GM12873 (cell line): ENCODE measurements around the gene UBALD1.

Experiments
- TF ChIP-seq, protein P1 (sequence below): IDR thresholded peaks from 2 replicates; pipeline ENCODE4 v1.5.1; 2012; ENCODE audit warnings: low read depth, mild to moderate bottlenecking, moderate library complexity, low read length, control low read depth; ENCODE audit not compliant: insufficient read depth; ENCODE audit errors: missing control alignments

UBALD1 gene

DNA sequence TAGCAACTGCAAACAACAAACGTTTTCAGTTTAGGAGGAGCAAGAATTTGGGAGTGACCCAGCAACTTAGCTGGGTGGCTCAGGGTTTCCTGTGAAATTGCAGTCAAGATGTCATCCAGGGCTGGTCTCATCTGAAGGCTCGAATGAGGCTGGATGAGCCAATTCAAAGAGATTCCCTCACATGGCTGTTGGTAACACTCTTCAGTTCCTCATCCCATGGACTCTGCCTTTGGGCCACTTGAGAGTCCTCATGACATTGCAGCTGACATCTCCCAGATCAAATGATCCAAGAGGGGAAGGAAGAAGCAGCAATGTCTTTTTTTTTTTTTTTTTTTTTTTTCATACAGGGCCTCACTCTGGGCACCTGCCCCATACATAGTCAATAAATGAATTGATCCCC, 26.3 kb downstream of the UBALD1 start:
- TF ChIP-seq, protein P1, sequence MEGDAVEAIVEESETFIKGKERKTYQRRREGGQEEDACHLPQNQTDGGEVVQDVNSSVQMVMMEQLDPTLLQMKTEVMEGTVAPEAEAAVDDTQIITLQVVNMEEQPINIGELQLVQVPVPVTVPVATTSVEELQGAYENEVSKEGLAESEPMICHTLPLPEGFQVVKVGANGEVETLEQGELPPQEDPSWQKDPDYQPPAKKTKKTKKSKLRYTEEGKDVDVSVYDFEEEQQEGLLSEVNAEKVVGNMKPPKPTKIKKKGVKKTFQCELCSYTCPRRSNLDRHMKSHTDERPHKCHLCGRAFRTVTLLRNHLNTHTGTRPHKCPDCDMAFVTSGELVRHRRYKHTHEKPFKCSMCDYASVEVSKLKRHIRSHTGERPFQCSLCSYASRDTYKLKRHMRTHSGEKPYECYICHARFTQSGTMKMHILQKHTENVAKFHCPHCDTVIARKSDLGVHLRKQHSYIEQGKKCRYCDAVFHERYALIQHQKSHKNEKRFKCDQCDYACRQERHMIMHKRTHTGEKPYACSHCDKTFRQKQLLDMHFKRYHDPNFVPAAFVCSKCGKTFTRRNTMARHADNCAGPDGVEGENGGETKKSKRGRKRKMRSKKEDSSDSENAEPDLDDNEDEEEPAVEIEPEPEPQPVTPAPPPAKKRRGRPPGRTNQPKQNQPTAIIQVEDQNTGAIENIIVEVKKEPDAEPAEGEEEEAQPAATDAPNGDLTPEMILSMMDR, result no peak

DNA sequence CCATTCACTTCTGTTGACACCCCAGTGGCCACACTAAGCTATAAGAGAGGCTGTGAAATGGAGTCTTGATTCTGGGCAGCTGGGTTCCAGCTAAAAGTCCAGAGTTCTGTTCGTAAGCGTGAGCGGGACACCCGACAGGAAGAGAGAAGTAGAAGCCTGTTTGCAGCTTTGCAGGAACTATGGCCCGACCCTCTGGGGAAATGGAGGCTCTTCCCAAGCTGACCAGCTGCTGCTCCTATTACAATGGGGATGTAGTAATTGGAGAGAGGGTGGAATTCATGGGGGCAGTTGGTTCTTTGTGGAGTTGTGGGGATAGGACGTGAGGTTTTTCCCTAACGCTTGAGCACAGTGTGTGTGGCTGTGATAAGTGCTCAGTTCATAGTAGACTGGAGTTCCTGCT, 28.4 kb downstream of the UBALD1 start:
- TF ChIP-seq, protein P1, result no peak

DNA sequence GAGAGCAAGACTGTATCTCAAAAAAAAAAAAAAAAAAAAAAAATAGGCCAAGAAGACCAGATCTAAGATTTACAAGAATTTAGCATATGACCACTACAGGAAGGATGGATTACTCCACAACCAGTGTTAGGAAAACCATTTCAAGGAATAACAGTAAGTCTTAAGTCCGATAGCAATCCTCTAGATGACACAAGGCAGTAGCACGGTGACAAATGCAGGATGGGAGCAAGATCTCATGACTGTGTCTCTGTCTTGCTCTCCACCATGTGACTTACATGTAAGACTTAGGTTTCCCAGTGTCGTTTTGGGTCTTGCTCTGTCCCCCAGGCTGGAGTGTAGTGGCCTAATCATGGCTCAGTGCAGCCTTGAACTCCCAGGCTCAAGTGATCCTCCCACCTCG, 30.8 kb downstream of the UBALD1 start:
- TF ChIP-seq, protein P1, result no peak

DNA sequence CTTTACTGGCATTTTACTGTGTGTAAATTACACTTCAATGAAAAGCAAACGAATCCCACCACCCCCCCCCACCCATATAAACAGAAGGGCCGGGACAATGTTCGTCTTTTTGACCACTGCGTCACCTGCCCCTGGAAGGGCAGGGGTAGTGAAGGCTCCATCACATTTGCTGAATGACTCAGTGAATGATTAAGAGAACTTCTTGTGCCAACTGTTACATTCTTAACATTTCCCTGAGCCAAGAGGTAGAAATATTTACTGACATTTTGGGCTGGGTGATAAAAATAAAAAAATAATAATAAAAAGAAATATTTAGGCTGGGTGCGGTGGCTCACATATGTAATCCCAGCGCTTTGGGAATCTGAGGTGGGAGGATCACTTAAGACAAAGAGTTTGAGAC, 34.4 kb downstream of the UBALD1 start:
- TF ChIP-seq, protein P1, result no peak

DNA sequence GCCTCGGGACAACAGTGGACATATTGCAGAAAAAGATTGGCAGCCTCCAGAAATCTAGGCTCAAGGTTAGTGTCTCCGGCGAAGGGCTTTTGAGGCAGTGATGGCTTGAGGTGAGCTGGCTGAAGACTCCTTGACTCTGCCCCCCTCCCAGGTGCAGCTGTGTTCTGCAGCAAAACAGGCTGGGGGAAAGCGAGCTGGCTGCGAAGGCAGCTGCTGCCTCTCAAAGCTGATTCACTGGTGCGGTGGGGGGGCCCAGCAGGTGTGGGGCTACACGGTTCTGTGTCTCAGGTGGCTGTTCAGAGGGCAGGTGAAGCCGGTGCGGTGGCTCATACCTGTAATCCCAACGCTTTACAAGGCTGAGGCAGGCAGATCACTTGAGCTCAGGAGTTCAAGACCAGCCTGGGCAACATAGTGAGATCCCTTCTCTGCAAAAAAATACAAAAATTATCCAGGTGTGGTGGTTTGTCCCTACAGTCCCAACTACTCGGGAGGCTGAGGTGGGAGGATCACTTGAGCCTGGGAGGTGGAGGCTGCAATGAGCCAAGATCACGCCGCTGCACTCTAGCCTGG, 35.6 kb downstream of the UBALD1 start:
- TF ChIP-seq, protein P1, result no peak

DNA sequence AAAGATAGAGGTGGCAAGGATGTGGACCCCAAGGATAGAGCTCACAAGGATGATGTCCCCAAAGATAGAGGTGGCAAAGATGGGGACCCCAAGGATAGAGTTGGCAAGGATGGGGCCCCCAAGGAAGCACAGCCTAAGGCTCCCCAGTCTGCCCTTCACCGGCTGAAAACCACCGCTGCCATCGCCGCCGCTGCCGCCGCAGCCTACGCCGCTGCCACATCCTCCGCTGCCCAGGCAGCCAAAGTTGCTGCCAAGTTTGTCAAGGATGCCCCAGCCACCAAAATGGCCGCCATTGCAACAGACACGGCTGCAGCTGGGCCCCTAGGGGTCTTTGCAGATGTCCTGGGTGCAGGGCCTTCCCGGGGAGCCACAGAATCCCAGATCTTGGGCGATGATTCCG, 38.7 kb downstream of the UBALD1 start:
- TF ChIP-seq, protein P1, result no peak

DNA sequence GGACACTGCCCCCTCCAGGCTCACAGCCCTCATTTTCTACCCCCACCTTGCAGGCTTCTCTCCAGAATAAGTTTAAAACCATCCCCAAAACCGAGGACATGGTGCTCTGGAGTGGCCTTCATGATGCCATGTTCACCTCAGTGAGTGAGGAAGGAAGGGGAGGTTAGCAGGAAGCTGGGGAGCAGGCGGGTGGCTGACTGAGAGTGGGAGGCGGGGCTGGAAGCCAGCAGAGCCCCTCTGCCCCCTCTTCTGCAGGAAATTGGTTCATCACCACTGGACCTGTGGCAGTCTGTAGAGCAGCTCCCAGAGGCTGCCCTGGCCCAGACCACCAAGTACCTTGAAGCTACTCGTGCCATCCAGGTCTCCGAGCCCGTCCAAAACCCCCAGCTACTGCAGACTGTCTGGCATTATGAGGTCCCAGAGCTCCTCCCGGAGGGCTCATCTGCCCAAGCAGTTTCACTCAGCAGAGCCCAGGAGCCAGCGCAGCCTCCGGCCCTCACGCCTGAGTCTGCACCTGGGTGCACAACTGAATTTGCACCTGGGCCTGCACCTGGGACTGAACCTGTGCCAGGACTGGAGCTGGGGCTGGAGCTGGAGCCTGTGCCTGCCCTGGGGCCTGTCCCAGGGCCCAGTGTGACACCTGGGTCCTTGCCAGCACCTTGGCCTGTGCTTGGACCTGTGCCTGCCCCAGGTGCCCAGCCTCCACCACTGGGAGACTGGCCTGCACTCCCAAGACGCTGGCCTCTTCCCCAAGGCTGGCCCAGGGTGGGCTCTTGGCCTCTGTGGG, 39.6 kb downstream of the UBALD1 start:
- TF ChIP-seq, protein P1, result peak; percentile 23
